IMR-90 (cell line): ENCODE results near the gene PDE11A. TPM values are rescaled to one million over a fixed set of nuclear protein-coding genes. Genes with fewer than 3 reads are reported as not detected.

ENCODE experiments used
- ATAC-seq: fragments of 200-7000 bp; cut with Tn5 transposase; 2 replicates; pipeline ENCODE4 v1.9.1; 2020; ENCODE audit warnings: low read depth, mild to moderate bottlenecking, moderate library complexity
- BruUV-seq: library from RNA; stranded (reverse); fragments of 400-500 nt; replicated peaks from 2 replicates; lab custom pipeline; 2021; lab: Mats Ljungman, UMichigan
- CTCF ChIA-PET: fragments of 300-600 bp; formaldehyde crosslinking; extraction: SDS; loops from one replicate; lab custom pipeline; 2021; ENCODE audit warnings: antibody characterized with exemption; lab: Yijun Ruan, JAX
- POLR2A ChIA-PET: fragments of 300-600 bp; sonication (Branson Sonifier 250); formaldehyde crosslinking; loops from one replicate; lab custom pipeline; 2022; ENCODE audit warnings: antibody characterized with exemption; ENCODE audit not compliant: unreplicated experiment; lab: Charles Lee
- DNase-seq: peaks from one replicate; pipeline ENCODE4 v3.0.0; 2013
- H2AFZ ChIP-seq: replicated peaks from 2 replicates; pipeline ENCODE3; 2013; ENCODE audit warnings: low read length, mild to moderate bottlenecking; ENCODE audit not compliant: poor library complexity
- H2AK5ac ChIP-seq: 2 replicates; pipeline ENCODE4 v1.6.1; 2013; ENCODE audit warnings: low read depth, low read length, inconsistent platforms
- H2AK9ac ChIP-seq: replicated peaks from 2 replicates; pipeline ENCODE3; 2013; ENCODE audit warnings: mild to moderate bottlenecking, low read depth, low read length, moderate library complexity; ENCODE audit not compliant: poor library complexity
- H2BK120ac ChIP-seq: 2 replicates; pipeline ENCODE4 v1.6.1; 2013; ENCODE audit warnings: low read depth, low read length, inconsistent platforms
- H2BK15ac ChIP-seq: 3 replicates; pipeline ENCODE4 v1.6.1; 2013; ENCODE audit warnings: low read depth, low read length, inconsistent platforms
- H2BK20ac ChIP-seq: 2 replicates; pipeline ENCODE4 v1.6.1; 2013; ENCODE audit warnings: low read depth, mild to moderate bottlenecking, inconsistent platforms, low read length, moderate library complexity
- H2BK5ac ChIP-seq: 2 replicates; pipeline ENCODE4 v1.6.1; 2013; ENCODE audit warnings: mild to moderate bottlenecking, low read depth, low read length, inconsistent platforms; ENCODE audit not compliant: poor library complexity, severe bottlenecking
- H3K14ac ChIP-seq: replicated peaks from 2 replicates; pipeline ENCODE4 v1.6.1; 2013; ENCODE audit warnings: low read depth, low read length, inconsistent platforms
- H3K18ac ChIP-seq: 2 replicates; pipeline ENCODE4 v1.6.1; 2013; ENCODE audit warnings: low read depth, low read length, control low read depth
- H3K23ac ChIP-seq: 2 replicates; pipeline ENCODE4 v1.6.1; 2013; ENCODE audit warnings: low read depth, low read length, inconsistent platforms
- H3K27ac ChIP-seq: 2 replicates; pipeline ENCODE4 v1.5.1; 2013; ENCODE audit warnings: mild to moderate bottlenecking, control low read depth, low read length; ENCODE audit not compliant: insufficient read depth
- H3K27me3 ChIP-seq: 2 replicates; pipeline ENCODE4 v1.6.1; 2013; ENCODE audit warnings: low read length; ENCODE audit not compliant: control insufficient read depth, insufficient read depth
- H3K36me3 ChIP-seq: 2 replicates; pipeline ENCODE4 v1.6.1; 2013; ENCODE audit warnings: low read length, mixed read lengths; ENCODE audit not compliant: control insufficient read depth, insufficient read depth
- H3K4ac ChIP-seq: 2 replicates; pipeline ENCODE4 v1.6.1; 2013; ENCODE audit warnings: low read depth, low read length, inconsistent platforms
- H3K4me1 ChIP-seq: 2 replicates; pipeline ENCODE4 v1.6.1; 2013; ENCODE audit warnings: low read length, mixed read lengths; ENCODE audit not compliant: control insufficient read depth, insufficient read depth
- H3K4me2 ChIP-seq: 2 replicates; pipeline ENCODE4 v1.6.1; 2013; ENCODE audit warnings: low read depth, mild to moderate bottlenecking, control low read depth, low read length, moderate library complexity
- H3K4me3 ChIP-seq: 2 replicates; pipeline ENCODE4 v1.5.1; 2013; ENCODE audit warnings: low read depth, mild to moderate bottlenecking, control low read depth, low read length, moderate library complexity; ENCODE audit not compliant: insufficient read depth
- H3K56ac ChIP-seq: 2 replicates; pipeline ENCODE4 v1.6.1; 2013; ENCODE audit warnings: low read length, inconsistent platforms; ENCODE audit not compliant: insufficient read depth; ENCODE audit errors: extremely low read depth
- H3K79me1 ChIP-seq, 2 experiments: 2 replicates each; pipeline ENCODE4 v1.6.1; 2013; ENCODE audit warnings: low read length in 2 of 2, inconsistent platforms in 1 of 2, low read depth in 1 of 2
- H3K9ac ChIP-seq: 2 replicates; pipeline ENCODE4 v1.6.1; 2013; ENCODE audit warnings: low read depth, low read length, control low read depth
- H3K9me1 ChIP-seq: 2 replicates; pipeline ENCODE4 v1.6.1; 2013; ENCODE audit warnings: low read length, inconsistent platforms; ENCODE audit not compliant: insufficient read depth
- H3K9me3 ChIP-seq: 2 replicates; pipeline ENCODE4 v1.6.1; 2013; ENCODE audit warnings: low read length; ENCODE audit not compliant: control insufficient read depth, insufficient read depth
- H4K20me1 ChIP-seq: 2 replicates; pipeline ENCODE4 v1.6.1; 2013; ENCODE audit warnings: low read length, inconsistent platforms; ENCODE audit not compliant: insufficient read depth
- H4K5ac ChIP-seq: 2 replicates; pipeline ENCODE4 v1.6.1; 2013; ENCODE audit warnings: mild to moderate bottlenecking, low read depth, low read length, control low read depth
- H4K8ac ChIP-seq, 2 experiments: 2 replicates each; pipeline ENCODE4 v1.6.1; 2013; ENCODE audit warnings: low read depth in 2 of 2, low read length in 2 of 2, control low read depth in 1 of 2, inconsistent platforms in 1 of 2
- H4K91ac ChIP-seq: 2 replicates; pipeline ENCODE4 v1.6.1; 2013; ENCODE audit warnings: low read depth, low read length, inconsistent platforms; ENCODE audit not compliant: insufficient read depth
- BHLHE40 ChIP-seq: fragments of 150-350 bp; IDR thresholded peaks from 2 replicates; pipeline ENCODE4 v1.6.1; 2016; ENCODE audit warnings: mild to moderate bottlenecking, low read depth, low read length
- CEBPB ChIP-seq: IDR thresholded peaks from 2 replicates; pipeline ENCODE4 v1.6.1; 2012; ENCODE audit warnings: low read depth, low read length, improper control_type of control experiment
- CHD1 ChIP-seq: IDR thresholded peaks from 2 replicates; pipeline ENCODE4 v1.6.1; 2012; ENCODE audit warnings: low read depth, low read length, improper control_type of control experiment
- FOS ChIP-seq: fragments of 150-350 bp; IDR thresholded peaks from 2 replicates; pipeline ENCODE4 v1.6.1; 2016; ENCODE audit warnings: low read depth, low read length
- MAFK ChIP-seq: IDR thresholded peaks from 2 replicates; pipeline ENCODE4 v1.6.1; 2012; ENCODE audit warnings: low read depth, low read length, improper control_type of control experiment
- MAZ ChIP-seq: IDR thresholded peaks from 2 replicates; pipeline ENCODE4 v1.6.1; 2012; ENCODE audit warnings: low read depth, mild to moderate bottlenecking, low read length, improper control_type of control experiment, moderate library complexity, borderline replicate concordance
- MXI1 ChIP-seq: IDR thresholded peaks from 2 replicates; pipeline ENCODE4 v1.6.1; 2012; ENCODE audit warnings: low read depth, mild to moderate bottlenecking, low read length, moderate library complexity, borderline replicate concordance
- NFE2L2 ChIP-seq: fragments of 150-350 bp; IDR thresholded peaks from 2 replicates; pipeline ENCODE4 v1.6.1; 2016; ENCODE audit warnings: low read depth, mild to moderate bottlenecking, low read length
- POLR2A ChIP-seq: IDR thresholded peaks from 2 replicates; pipeline ENCODE4 v1.6.1; 2012; ENCODE audit warnings: mild to moderate bottlenecking, low read depth, low read length
- RAD21 ChIP-seq: IDR thresholded peaks from 2 replicates; pipeline ENCODE4 v1.6.1; 2012; ENCODE audit warnings: low read length, improper control_type of control experiment
- RCOR1 ChIP-seq: IDR thresholded peaks from 2 replicates; pipeline ENCODE4 v1.6.1; 2012; ENCODE audit warnings: mild to moderate bottlenecking, low read length, improper control_type of control experiment; ENCODE audit not compliant: insufficient replicate concordance
- RFX5 ChIP-seq: IDR thresholded peaks from 2 replicates; pipeline ENCODE4 v1.8.0; 2012; ENCODE audit warnings: low read depth, mild to moderate bottlenecking, low read length, moderate library complexity
- SMC3 ChIP-seq: fragments of 150-350 bp; IDR thresholded peaks from 2 replicates; pipeline ENCODE4 v1.6.1; 2016; ENCODE audit warnings: low read depth, mild to moderate bottlenecking, antibody characterized with exemption, low read length, moderate library complexity
- WGBS, 2 experiments: methylation state at CpG; one replicate each; pipeline versions ENCODE4 v1.1.5 to v1.1.7; 2013; ENCODE audit warnings: missing lambda C conversion rate in 2 of 2; ENCODE audit not compliant: insufficient read length in 1 of 2; ENCODE audit errors: extremely low coverage in 2 of 2; 5-methylcytosine and 5-hydroxymethylcytosine counted together
- dilution Hi-C: fragments of 300-500 bp; cut with HindIII; formaldehyde crosslinking; loops from one replicate; pipeline ENCODE4 v1.14.3; 2018; ENCODE audit warnings: low sequenced_read_pairs; ENCODE audit not compliant: unreplicated experiment
- in situ Hi-C: fragments of 300-500 bp; cut with MboI; formaldehyde crosslinking; loops from 3 replicates; pipeline ENCODE4 v1.14.3; 2019; ENCODE audit warnings: low sequenced_read_pairs, inconsistent platforms, mixed read lengths
- intact Hi-C: fragments of 100-400 bp; cut with micrococcal nuclease; formaldehyde crosslinking; loops from 2 replicates; pipeline ENCODE4 v1.10.0; 2022
- polyA plus RNA-seq, 3 experiments: library from polyadenylated mRNA; depleted of rRNA; stranded (reverse); fragments of >200 nt; gene quantifications; 2 replicates each; pipeline ENCODE4 v1.2.3, GENCODE V29; 2012; ENCODE audit warnings: low replicate concordance in 1 of 3
- total RNA-seq: library from RNA; depleted of rRNA; stranded (reverse); fragments of >200 nt; gene quantifications from 2 replicates; pipeline ENCODE4 v1.2.3, GENCODE V29; 2012
- TF ChIP-seq, protein P1 (sequence below): fragments of 150-350 bp; IDR thresholded peaks from 2 replicates; pipeline ENCODE4 v1.6.1; 2016; ENCODE audit warnings: low read depth, mild to moderate bottlenecking, low read length, moderate library complexity, borderline replicate concordance
- TF ChIP-seq, protein P2 (sequence below): fragments of 150-350 bp; IDR thresholded peaks from 2 replicates; pipeline ENCODE4 v1.6.1; 2017; ENCODE audit warnings: mild to moderate bottlenecking, antibody characterized with exemption, low read length, low read depth
- TF ChIP-seq, protein P3 (sequence below): conservative IDR thresholded peaks from 2 replicates; pipeline ENCODE4 v1.5.1; 2012; ENCODE audit warnings: mild to moderate bottlenecking, low read depth, low read length, improper control_type of control experiment

PDE11A gene
- total and polyA plus RNA-seq, 2 of the 4 experiments (the other 2 are of a cell fraction) = 0.21 to 0.72 TPM

DNA sequence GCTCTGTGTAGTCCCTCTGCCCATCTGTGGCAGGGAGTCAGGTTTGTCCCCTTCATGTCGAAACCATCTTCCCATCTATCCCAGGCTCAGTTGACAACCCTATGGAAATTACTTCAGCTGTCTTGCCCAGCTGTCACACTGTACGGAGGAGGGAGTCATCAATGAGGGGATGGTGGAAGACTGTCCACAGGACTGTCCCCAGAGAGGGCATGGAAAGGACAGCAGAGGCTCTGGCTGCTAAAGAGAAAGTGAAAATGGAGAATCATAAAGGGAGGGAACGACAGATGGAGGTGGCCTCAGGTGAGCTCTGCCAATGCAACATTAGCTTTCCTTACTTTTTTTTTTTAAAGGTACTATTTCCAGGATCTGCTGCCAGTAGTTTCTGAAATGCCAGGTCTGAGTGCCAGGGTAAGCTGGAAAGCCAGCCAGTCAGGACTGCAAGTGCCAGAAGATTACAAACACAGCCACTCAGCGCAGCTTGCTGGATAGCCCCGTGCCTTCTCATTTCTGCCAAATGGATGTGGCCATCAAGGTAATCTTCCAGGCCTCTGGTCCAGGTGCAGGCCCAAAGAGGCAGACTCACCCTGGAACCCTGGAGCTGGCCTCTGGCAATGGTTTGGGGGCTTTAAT is 487.2 kb downstream of the PDE11A start:
- POLR2A ChIA-PET = no interaction called here
- no peak overlapping the region for H3K4me3 ChIP-seq

More for the DNA sequence above, 487.2 kb downstream of the PDE11A start:
- TF ChIP-seq RAD21 (no peak), MAZ (no peak), RFX5 (no peak), FOS (no peak), POLR2A (no peak), CEBPB (no peak), RCOR1 (no peak), MAFK (no peak), MXI1 (no peak), CHD1 (no peak), BHLHE40 (no peak), NFE2L2 (no peak), SMC3 (no peak)
- TF ChIP-seq, protein P1, sequence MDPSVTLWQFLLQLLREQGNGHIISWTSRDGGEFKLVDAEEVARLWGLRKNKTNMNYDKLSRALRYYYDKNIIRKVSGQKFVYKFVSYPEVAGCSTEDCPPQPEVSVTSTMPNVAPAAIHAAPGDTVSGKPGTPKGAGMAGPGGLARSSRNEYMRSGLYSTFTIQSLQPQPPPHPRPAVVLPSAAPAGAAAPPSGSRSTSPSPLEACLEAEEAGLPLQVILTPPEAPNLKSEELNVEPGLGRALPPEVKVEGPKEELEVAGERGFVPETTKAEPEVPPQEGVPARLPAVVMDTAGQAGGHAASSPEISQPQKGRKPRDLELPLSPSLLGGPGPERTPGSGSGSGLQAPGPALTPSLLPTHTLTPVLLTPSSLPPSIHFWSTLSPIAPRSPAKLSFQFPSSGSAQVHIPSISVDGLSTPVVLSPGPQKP = no peak
- TF ChIP-seq, protein P2, sequence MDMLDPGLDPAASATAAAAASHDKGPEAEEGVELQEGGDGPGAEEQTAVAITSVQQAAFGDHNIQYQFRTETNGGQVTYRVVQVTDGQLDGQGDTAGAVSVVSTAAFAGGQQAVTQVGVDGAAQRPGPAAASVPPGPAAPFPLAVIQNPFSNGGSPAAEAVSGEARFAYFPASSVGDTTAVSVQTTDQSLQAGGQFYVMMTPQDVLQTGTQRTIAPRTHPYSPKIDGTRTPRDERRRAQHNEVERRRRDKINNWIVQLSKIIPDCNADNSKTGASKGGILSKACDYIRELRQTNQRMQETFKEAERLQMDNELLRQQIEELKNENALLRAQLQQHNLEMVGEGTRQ = no peak
- TF ChIP-seq, protein P3, sequence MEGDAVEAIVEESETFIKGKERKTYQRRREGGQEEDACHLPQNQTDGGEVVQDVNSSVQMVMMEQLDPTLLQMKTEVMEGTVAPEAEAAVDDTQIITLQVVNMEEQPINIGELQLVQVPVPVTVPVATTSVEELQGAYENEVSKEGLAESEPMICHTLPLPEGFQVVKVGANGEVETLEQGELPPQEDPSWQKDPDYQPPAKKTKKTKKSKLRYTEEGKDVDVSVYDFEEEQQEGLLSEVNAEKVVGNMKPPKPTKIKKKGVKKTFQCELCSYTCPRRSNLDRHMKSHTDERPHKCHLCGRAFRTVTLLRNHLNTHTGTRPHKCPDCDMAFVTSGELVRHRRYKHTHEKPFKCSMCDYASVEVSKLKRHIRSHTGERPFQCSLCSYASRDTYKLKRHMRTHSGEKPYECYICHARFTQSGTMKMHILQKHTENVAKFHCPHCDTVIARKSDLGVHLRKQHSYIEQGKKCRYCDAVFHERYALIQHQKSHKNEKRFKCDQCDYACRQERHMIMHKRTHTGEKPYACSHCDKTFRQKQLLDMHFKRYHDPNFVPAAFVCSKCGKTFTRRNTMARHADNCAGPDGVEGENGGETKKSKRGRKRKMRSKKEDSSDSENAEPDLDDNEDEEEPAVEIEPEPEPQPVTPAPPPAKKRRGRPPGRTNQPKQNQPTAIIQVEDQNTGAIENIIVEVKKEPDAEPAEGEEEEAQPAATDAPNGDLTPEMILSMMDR = no peak
- H3K9ac ChIP-seq = no peak overlapping the region
- H3K14ac ChIP-seq = no peak overlapping the region
- WGBS, 2 experiments = no CpG with 5 or more reads among the region's 5 CpGs
- no peak overlapping the region for H3K56ac ChIP-seq
- dilution Hi-C loops = no loop called here
- H2AK9ac ChIP-seq = no peak overlapping the region
- H2BK5ac ChIP-seq = no peak overlapping the region
- H4K5ac ChIP-seq = no peak overlapping the region
- H3K4me1 ChIP-seq = no peaks in the 10 kb centered on the region
- ATAC-seq = no peak
- DNase-seq = no peak
- H3K4ac ChIP-seq = no peak overlapping the region
- no peak overlapping the region for H2BK15ac ChIP-seq
- CTCF ChIA-PET = no interaction called here
- no peak overlapping the region for H2AFZ ChIP-seq
- intact Hi-C loops = no loop called here
- BruUV-seq = no TSS peak
- H2BK120ac ChIP-seq = no peak overlapping the region
- H4K8ac ChIP-seq = no peak overlapping the region
- no peaks in the 10 kb centered on the region for H4K20me1 ChIP-seq
- H4K91ac ChIP-seq = no peak overlapping the region
- in situ Hi-C loops = no loop called here
- H2BK20ac ChIP-seq = no peak overlapping the region
- H3K9me1 ChIP-seq = no peaks in the 10 kb centered on the region
- H2AK5ac ChIP-seq = no peak overlapping the region
- no peak overlapping the region for H3K18ac ChIP-seq
- no peak overlapping the region for H3K27ac ChIP-seq
- peaks cover 2% of the 10 kb centered on the region for H3K27me3 ChIP-seq
- no peaks in the 10 kb centered on the region for H3K36me3 ChIP-seq
- no peaks in the 10 kb centered on the region for H3K79me1 ChIP-seq
- no peaks in the 10 kb centered on the region for H3K9me3 ChIP-seq
- no peak overlapping the region for H3K4me2 ChIP-seq
- no peak overlapping the region for H3K23ac ChIP-seq
